GM06990 (cell line): Measurements from ENCODE around the gene MALAT1.
"Not testable (repeated sequence)": the region's sequence is repeated elsewhere in the genome, so short reads cannot be mapped to it uniquely, and the experiment has no call there.

Source experiments
- DNase-seq: peaks from one replicate; pipeline ENCODE4 v3.0.0-alpha.2; 2011; ENCODE audit not compliant: insufficient read length; ENCODE audit errors: extremely low read depth
- H3K27me3 ChIP-seq: replicated peaks from 2 replicates; pipeline ENCODE4 v1.6.0; 2011; ENCODE audit warnings: low read length; ENCODE audit not compliant: control insufficient read depth, insufficient read depth
- H3K36me3 ChIP-seq: 2 replicates; pipeline ENCODE4 v1.5.1; 2011; ENCODE audit warnings: low read length; ENCODE audit not compliant: control insufficient read depth, insufficient read depth
- H3K4me3 ChIP-seq: replicated peaks from 2 replicates; pipeline ENCODE4 v1.5.1; 2011; ENCODE audit warnings: low read depth, mild to moderate bottlenecking, control low read depth, low read length
- CTCF ChIP-seq: IDR thresholded peaks from 2 replicates; pipeline ENCODE4 v1.5.1; 2011; ENCODE audit warnings: low read length, control low read depth, mild to moderate bottlenecking, inconsistent platforms; ENCODE audit not compliant: insufficient read depth, poor library complexity, severe bottlenecking

Gene MALAT1

DNA sequence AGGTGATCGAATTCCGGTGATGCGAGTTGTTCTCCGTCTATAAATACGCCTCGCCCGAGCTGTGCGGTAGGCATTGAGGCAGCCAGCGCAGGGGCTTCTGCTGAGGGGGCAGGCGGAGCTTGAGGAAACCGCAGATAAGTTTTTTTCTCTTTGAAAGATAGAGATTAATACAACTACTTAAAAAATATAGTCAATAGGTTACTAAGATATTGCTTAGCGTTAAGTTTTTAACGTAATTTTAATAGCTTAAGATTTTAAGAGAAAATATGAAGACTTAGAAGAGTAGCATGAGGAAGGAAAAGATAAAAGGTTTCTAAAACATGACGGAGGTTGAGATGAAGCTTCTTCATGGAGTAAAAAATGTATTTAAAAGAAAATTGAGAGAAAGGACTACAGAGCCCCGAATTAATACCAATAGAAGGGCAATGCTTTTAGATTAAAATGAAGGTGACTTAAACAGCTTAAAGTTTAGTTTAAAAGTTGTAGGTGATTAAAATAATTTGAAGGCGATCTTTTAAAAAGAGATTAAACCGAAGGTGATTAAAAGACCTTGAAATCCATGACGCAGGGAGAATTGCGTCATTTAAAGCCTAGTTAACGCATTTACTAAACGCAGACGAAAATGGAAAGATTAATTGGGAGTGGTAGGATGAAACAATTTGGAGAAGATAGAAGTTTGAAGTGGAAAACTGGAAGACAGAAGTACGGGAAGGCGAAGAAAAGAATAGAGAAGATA lies at the start of gene MALAT1:
Gene MALAT1 (plus strand): TSS at position 69 of the 736 bp plus-strand sequence.
- Histone ChIP-seq H3K4me3 (peak within 1 kb of the TSS; percentile 80), H3K27me3 (no peaks in the 10 kb centered on the region), H3K36me3 (peaks cover 10% of the 10 kb centered on the region)
- DNase-seq: peak; percentile 92
- no peak for TF ChIP-seq CTCF

GRCh38 chr11:65451301-65451700 lies 47.5 kb upstream of the MALAT1 start:
- H3K27me3 ChIP-seq, H3K36me3 ChIP-seq, H3K4me3 ChIP-seq, DNase-seq: not testable (repeated sequence)

DNA sequence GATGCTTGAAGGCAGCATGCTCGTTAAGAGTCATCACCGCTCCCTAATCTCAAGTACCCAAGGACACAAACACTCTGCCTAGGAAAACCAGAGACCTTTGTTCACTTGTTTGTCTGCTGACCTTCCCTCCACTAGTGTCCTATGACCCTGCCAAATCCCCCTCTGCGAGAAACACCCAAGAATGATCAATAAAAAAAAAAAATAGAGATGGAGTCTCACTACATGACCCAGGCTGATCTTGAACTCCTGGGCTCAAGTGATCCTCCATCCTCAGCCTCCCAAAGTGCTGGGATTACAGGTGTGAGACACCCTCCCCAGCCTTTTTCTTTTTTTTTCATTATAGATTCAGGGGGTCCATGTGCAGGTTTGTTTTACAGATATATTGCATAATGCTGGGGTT lies 46.6 kb upstream of the MALAT1 start:
- H3K36me3 ChIP-seq, H3K4me3 ChIP-seq, DNase-seq, H3K27me3 ChIP-seq: not testable (repeated sequence)

DNA sequence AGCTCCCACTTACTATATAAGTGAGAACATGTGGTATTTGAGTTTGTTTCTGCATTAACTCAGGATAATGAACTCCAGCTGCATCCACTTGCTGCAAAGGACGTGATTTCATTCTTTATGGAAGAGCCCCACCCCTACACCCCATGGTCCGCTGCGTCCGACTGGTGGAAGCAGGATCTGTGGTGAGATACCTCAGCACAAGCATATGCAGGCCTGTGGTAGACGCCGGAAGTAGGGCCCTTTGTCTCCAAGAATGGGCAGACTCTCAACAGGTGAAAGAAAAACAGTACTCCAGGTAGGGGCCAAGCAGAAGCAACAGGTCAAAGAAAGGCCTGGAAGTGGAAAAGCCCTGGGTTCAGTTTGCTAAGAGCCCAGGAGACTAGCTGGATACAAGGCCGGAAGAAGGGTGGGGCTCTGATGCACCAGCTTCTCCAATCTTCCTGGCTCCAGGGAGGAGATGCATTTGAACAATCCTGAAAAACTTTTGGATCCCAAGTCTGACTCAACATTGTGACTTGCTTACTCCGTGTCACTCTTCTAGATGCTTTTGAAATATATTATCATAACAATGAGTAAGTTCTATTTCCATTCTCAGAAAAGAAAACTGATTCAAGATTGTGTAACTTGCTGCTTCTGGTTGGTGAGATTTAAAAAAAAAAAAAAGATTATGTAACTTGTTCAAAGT lies 45.9 kb upstream of the MALAT1 start:
- no peak for TF ChIP-seq CTCF

DNA sequence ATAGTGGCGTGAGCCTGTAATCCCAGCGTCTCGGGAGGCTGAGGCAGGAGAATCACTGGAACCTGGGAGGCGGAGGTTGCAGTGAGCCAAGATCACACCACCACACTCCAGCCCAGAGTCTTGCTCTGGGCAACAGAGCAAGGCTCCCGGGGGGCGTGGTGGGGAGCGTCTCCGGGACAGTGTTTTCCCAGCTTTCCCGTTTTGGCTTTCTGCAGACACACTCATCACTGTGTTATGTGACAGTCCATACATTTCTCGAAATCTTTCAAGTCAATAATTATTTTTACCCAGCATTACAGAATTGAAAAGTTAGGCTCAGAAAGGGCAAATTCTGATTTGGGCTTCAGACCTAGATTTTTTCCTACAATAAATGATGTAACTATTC lies 44.5 kb upstream of the MALAT1 start:
- DNase-seq: no peak
- Histone ChIP-seq H3K27me3 (no peaks in the 10 kb centered on the region), H3K4me3 (peak overlapping the region; percentile 83), H3K36me3 (no peaks in the 10 kb centered on the region)
- TF ChIP-seq CTCF: no peak

More for the DNA sequence above, 45.9 kb upstream of the MALAT1 start:
- no peak for DNase-seq
- no peaks in the 10 kb centered on the region for H3K36me3 ChIP-seq
- no peak overlapping the region for H3K4me3 ChIP-seq
- no peaks in the 10 kb centered on the region for H3K27me3 ChIP-seq

DNA sequence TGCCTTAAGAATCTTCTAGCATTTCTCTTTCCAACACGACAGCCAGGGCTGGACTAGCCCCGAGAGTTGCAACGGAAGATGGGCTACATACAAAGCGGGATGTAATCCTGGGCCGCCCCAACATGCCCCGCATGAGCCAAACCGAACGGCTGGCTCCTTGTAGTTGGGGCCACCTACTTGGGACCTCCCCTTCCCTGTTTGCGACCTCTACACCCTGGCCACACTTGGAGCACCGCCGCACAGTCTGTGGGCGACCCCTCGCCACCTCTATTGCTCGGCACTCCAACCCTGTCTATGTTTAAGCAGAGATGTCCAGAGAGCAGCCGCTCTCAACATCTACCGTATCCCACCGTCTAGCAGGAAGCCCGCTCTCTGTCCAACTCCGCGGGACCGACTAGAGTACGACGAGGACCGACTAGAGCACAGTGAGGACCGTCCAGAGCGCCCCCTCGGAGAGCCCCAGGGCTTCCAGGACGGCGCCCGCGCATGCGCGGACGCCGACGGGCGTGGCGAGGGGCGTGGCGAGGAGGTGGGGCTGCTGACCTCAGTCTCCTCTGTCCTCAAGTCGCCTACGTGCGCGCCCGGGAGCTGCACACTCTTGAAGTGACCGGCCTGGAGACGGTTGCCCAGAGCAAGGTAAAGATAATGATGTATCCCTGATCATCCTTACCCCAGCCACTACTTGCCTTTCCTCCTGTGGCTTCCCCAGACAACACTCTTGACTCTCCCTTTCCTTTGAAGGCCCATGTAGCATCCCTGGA lies 44.0 kb upstream of the MALAT1 start:
- peak overlapping the region; percentile 83 for H3K4me3 ChIP-seq
- no peaks in the 10 kb centered on the region; the same call in 1 of the 2 replicates for H3K36me3 ChIP-seq
- TF ChIP-seq CTCF: peak; percentile 53
- peak; percentile 99 for DNase-seq
- H3K27me3 ChIP-seq: no peaks in the 10 kb centered on the region
